T-helper 22 cell (primary cell): ENCODE measurements around the gene ZDHHC5.
"Not testable (repeated sequence)": the region's sequence is repeated elsewhere in the genome, so short reads cannot be mapped to it uniquely, and the experiment has no call there.

Experiments
- DNase-seq: peaks from one replicate; pipeline ENCODE4 v3.0.0-alpha.2; 2020; ENCODE audit warnings: low read depth

ZDHHC5 gene

DNA sequence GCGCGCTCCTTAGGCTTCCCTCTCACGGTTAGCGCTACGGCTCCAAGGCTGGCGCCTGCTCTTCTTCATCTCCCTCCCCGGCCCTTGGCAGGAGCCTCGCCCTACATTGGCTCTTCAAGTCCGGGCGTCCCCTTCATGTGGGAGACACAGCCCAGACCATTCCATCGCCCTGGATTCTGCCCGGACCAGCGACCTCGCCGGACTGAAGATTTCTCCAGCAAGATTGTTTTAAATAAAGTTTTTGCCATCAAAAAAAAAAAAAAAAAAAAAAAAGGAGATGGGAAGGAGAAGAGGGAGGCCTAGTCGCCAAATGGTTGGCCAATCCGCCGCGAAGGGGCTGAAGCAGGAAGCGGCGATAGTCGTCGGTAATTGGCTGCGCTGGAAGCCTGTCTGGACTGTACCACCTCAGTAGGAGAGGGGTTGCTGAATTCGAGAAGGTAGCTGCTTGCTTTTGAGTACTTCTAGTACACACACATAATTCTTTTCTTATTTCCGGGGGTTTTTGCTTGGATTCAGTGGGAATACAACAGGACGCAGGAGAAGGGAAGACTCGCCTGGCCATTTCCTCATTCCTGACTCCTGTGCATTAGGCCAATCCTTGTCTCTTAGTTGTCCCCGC, 688 bp upstream of the ZDHHC5 start:
- DNase-seq, result peak; percentile 96

DNA sequence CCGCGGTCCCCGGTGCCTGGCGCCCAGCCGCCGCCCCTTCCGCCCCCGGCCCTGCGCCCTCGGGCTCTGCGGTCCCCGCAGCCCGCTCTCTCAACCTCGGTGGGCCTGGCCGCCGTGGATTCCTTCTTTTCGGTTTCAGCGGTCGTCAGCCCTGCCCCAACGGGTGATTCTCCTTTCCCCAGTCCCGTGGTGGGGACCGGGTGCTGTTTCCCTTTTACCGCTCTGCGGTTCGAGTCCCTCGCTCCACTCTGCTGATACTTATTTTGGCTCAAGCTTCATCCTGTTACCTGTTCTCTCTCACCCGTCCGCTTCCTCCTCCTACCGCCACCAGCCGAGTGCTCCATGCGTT, 494 bp downstream of the ZDHHC5 start:
- peak; percentile 32 for DNase-seq

GRCh38 chr11:57674251-57674650, 6.3 kb downstream of the ZDHHC5 start:
- no peak for DNase-seq

DNA sequence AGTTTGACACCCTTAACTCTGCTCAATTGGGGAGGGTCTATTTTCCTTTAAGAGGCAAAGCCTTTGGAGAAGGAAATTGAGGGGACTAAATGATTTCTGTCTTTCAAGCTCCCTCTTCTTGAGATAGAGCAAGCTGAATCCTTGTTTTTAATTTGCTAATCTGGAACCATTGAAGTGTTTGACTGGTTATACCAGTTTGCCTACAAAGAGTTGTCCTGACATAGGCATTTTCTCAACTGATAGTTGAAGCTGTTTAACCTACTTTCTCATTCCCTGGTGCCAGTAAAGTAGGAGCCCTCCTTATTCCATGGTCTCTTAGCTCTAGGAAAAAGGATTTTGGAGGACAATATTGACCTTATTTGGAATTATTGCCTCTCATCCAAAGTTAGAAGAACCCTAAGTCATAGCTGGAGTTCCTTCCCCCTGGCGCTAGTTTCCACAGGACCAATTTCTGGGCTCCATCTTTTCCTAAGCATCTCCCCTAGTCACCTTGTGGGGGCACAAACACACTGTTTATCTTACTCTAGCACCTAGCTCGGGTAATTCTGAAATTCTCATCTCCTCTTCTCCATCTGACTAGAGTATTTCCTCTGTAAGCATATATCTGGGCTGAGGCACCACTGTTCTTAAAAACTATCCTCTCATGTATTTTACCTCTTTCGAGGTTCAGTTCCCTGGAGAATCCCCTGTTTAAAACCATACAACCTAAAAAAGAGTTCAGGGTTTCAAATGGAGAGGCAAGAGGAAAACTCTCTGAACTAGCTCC, 7.4 kb downstream of the ZDHHC5 start:
- no peak for DNase-seq

GRCh38 chr11:57679396-57679795, 11.5 kb downstream of the ZDHHC5 start:
- DNase-seq, result no peak

GRCh38 chr11:57680552-57680874, 12.6 kb downstream of the ZDHHC5 start:
- DNase-seq, result no peak

GRCh38 chr11:57681168-57681567, 13.3 kb downstream of the ZDHHC5 start:
- no peak for DNase-seq

- not testable (repeated sequence) for DNase-seq
These were observed 22.6 kb downstream of the ZDHHC5 start for GRCh38 chr11:57690474-57690873.

- DNase-seq, result no peak
These were observed 31.0 kb downstream of the ZDHHC5 start for GRCh38 chr11:57698843-57699365.

GRCh38 chr11:57699813-57700212, 31.9 kb downstream of the ZDHHC5 start:
- DNase-seq, result no peak

DNA sequence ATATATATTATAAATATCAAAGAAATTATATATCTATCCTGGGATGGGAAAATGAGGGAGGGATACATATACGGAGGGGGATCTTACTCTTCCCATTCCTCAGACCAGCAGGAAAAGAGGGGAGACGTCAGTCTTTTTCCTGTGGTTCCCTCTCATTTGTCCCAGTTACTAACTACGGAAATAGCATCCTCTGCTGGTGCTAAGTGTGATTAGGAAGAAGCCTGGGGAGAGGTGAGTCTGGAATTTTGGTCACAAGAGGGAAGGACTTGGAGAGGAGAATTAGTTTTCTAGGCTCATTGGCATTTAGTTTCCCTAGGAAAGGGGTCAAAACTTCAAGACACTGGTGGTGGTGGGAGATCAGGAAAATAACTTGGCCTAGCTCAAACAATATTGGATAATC, 32.5 kb downstream of the ZDHHC5 start:
- DNase-seq, result no peak

GRCh38 chr11:57703341-57703740, 35.4 kb downstream of the ZDHHC5 start:
- DNase-seq, result no peak

GRCh38 chr11:57704932-57705331, 37.0 kb downstream of the ZDHHC5 start:
- DNase-seq, result no peak

GRCh38 chr11:57705432-57705831, 37.5 kb downstream of the ZDHHC5 start:
- DNase-seq, result not testable (repeated sequence)

- DNase-seq, result no peak
These were observed 42.0 kb downstream of the ZDHHC5 start for GRCh38 chr11:57709802-57710367.

DNA sequence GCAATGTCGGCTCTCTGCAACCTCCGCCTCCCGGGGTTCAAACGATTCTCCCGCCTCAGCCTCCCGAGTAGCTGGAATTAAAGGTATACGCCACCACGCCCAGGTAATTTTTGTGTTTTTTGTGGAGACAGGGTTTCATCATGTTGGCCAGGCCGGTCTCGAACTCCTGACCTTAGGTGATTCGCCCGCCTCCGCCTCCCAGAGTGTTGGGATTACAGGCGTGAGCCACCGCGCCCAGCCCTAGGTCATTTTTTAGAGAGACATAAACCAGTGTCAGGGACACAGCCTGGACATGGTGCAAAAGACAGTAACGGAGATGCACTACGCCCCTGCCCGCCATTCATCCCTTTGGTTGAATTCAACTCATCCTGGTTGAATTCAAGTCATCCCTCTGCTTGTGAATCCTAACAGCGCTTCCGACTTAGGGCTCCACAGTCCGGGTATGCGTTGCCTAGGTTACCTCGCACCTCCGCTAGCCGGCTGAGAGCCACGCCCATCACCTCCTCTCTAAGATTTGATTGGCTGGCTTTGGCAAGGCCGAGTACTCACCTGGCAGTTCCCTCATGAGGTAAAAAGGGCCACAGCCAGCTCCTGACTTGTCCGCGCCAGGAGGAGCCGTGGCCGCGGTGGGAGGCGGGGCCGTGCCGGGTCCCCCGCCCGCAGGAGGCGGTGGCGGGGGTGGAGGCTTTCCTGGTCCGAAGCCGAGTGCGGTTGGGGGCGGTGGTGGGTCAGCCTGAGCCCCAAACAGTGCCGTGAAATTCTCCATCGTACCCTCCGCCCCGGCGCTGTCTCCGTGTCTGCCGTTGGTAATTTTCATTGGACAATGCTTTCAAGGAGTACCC, 43.7 kb downstream of the ZDHHC5 start, which contains the start of gene MED19:
MED19 (minus strand) TSS at position 802 of the 842 bp plus-strand sequence; CDS start at position 766, 36 bp downstream.
- DNase-seq, result peak; percentile 75

DNA sequence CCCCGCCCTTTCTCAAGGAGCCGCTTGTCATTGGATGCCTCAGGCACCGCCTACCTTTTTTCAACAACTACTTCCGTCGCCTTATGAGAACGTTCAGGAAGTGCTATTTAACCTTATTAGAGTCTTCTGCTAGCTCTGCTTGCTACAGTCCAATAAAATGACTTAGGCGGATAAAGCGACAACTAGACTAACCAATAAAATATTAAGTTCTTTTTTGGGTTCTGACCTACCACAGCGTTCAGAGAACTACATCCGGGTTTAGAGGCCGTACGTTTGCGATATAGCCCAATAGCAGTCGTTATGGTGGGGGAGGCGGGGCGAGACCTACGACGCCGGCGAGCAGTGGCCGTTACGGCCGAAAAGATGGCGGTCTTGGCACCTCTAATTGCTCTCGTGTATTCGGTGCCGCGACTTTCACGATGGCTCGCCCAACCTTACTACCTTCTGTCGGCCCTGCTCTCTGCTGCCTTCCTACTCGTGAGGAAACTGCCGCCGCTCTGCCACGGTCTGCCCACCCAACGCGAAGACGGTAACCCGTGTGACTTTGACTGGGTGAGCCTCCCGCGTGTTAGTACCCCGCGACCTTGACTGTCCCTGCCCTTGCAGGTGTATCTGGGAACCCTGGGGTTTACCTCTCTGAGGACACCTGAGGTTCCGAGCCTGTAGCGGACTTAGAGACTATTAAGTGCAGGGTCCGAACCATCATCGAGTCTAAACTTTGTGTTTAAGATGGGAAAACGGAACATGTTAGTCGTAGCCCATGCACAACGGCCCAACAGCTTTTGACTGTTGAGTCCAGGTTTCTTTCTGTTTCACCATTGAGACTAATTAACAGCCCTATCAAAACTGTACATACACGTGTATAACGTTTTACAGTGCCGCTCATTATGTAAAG, 44.6 kb downstream of the ZDHHC5 start, which contains the start of gene TMX2:
TMX2 (plus strand) TSS at position 338 of the 895 bp plus-strand sequence; CDS start at position 364, 26 bp downstream.
- DNase-seq, result peak; percentile 86

- no peak for DNase-seq
These were observed 45.9 kb downstream of the ZDHHC5 start for GRCh38 chr11:57713835-57714234.

DNA sequence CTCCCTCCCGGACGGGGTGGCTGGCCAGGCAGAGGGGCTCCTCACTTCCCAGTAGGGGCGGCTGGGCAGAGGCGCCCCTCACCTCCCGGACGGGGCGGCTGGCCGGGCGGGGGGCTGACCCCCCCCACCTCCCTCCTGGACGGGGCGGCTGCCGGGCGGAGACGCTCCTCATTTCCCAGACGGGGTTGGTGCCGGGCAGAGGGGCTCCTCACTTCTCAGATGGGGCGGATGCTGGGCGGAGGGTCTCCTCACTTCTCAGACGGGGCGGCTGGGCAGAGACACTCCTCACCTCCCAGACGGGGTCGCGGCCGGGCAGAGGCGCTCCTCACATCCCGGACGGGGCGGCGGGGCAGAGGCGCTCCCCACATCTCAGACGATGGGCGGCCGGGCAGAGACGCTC, 48.8 kb downstream of the ZDHHC5 start:
- DNase-seq, result not testable (repeated sequence)

- DNase-seq, result no peak
These were observed 59.3 kb downstream of the ZDHHC5 start for GRCh38 chr11:57727185-57727584.

- no peak for DNase-seq
These were observed 60.9 kb downstream of the ZDHHC5 start for GRCh38 chr11:57728829-57729228.
